Neural progenitor cell (in vitro differentiated cells): ENCODE measurements around the gene SFXN5. TPM values are rescaled to one million over a fixed set of nuclear protein-coding genes. Genes with fewer than 3 reads are reported as not detected.

Source experiments
- DNase-seq: peaks from one replicate; pipeline ENCODE4 v3.0.0-alpha.2; 2016; ENCODE audit warnings: low spot score
- H2AFZ ChIP-seq: fragments of 200-600 bp; sonication (generic); replicated peaks from 2 replicates; pipeline ENCODE4 v1.6.1; 2016; ENCODE audit warnings: antibody characterized with exemption
- H3F3A ChIP-seq: fragments of 200-600 bp; sonication (generic); 2 replicates; pipeline ENCODE4 v1.6.1; 2016; ENCODE audit warnings: antibody characterized with exemption, low read depth
- H3K27ac ChIP-seq: fragments of 200-600 bp; sonication (generic); 2 replicates; pipeline ENCODE4 v1.5.1; 2016; ENCODE audit warnings: mild to moderate bottlenecking
- H3K27me3 ChIP-seq: fragments of 200-600 bp; sonication (generic); 2 replicates; pipeline ENCODE4 v1.6.1; 2016; ENCODE audit warnings: mild to moderate bottlenecking, moderate library complexity
- H3K36me3 ChIP-seq: fragments of 200-600 bp; sonication (generic); 2 replicates; pipeline ENCODE4 v1.5.1; 2016
- H3K4me1 ChIP-seq: fragments of 200-600 bp; sonication (generic); 2 replicates; pipeline ENCODE4 v1.6.1; 2016; ENCODE audit warnings: mixed run types
- H3K4me2 ChIP-seq: fragments of 200-600 bp; sonication (generic); 2 replicates; pipeline ENCODE4 v1.6.1; 2016
- H3K4me3 ChIP-seq: fragments of 200-600 bp; sonication (generic); 2 replicates; pipeline ENCODE4 v1.5.1; 2016
- H3K79me2 ChIP-seq: fragments of 200-600 bp; sonication (generic); 2 replicates; pipeline ENCODE4 v1.6.1; 2016; ENCODE audit warnings: low read depth
- H3K9ac ChIP-seq: fragments of 200-600 bp; sonication (generic); 2 replicates; pipeline ENCODE4 v1.6.1; 2016
- H3K9me3 ChIP-seq: fragments of 200-600 bp; sonication (generic); 2 replicates; pipeline ENCODE4 v1.5.1; 2016; ENCODE audit warnings: low read depth
- H4K20me1 ChIP-seq: fragments of 200-600 bp; sonication (generic); 2 replicates; pipeline ENCODE4 v1.6.1; 2016; ENCODE audit warnings: low read depth
- H3K27ac Mint-ChIP-seq: 3 replicates; pipeline ENCODE4 v1.8.0; 2021; ENCODE audit warnings: mixed read lengths
- H3K27me3 Mint-ChIP-seq: 2 replicates; pipeline ENCODE4 v1.8.0; 2022; ENCODE audit warnings: low read depth, mild to moderate bottlenecking, inconsistent platforms, moderate library complexity, mixed read lengths; ENCODE audit not compliant: insufficient read depth
- H3K36me3 Mint-ChIP-seq: 3 replicates; pipeline ENCODE4 v1.8.0; 2021; ENCODE audit warnings: mixed read lengths
- H3K4me1 Mint-ChIP-seq: 3 replicates; pipeline ENCODE4 v1.8.0; 2021; ENCODE audit warnings: mixed read lengths
- H3K4me3 Mint-ChIP-seq: 3 replicates; pipeline ENCODE4 v1.8.0; 2021; ENCODE audit warnings: mild to moderate bottlenecking, moderate library complexity, mixed read lengths
- H3K9me3 Mint-ChIP-seq: 3 replicates; pipeline ENCODE4 v1.8.0; 2020; ENCODE audit warnings: mixed read lengths
- CTCF ChIP-seq: fragments of 200-600 bp; sonication (generic); IDR thresholded peaks from 2 replicates; pipeline ENCODE4 v1.5.1; 2017; ENCODE audit warnings: antibody characterized with exemption, mild to moderate bottlenecking
- EZH2 ChIP-seq: fragments of 200-600 bp; sonication (generic); IDR thresholded peaks from 2 replicates; pipeline ENCODE4 v1.6.1; 2017; ENCODE audit warnings: antibody characterized with exemption, mild to moderate bottlenecking, moderate library complexity
- EZH2phosphoT487 ChIP-seq: fragments of 200-600 bp; sonication (generic); IDR thresholded peaks from 2 replicates; pipeline ENCODE4 v1.6.1; 2017; ENCODE audit warnings: antibody characterized with exemption
- total RNA-seq: library from RNA; depleted of rRNA; stranded (reverse); fragments of >200 nt; gene quantifications from 2 replicates; pipeline ENCODE4 v1.2.3, GENCODE V29; 2015; ENCODE audit warnings: low replicate concordance

The SFXN5 gene
- total RNA-seq, 1 donor from 2014 or later: 3.4 TPM

- H3F3A ChIP-seq: peaks cover 37% of the 10 kb centered on the region
- no peak for DNase-seq
- H3K27ac ChIP-seq: no peak overlapping the region
- H3K36me3 ChIP-seq: no peaks in the 10 kb centered on the region
- Mint-ChIP-seq H3K27ac (no peak overlapping the region), H3K4me1 (peaks cover 20% of the 10 kb centered on the region), H3K4me3 (peak overlapping the region; percentile 93), H3K36me3 (peaks cover 3% of the 10 kb centered on the region), H3K9me3 (no peaks in the 10 kb centered on the region), H3K27me3 (peaks cover 8% of the 10 kb centered on the region)
- peaks cover 20% of the 10 kb centered on the region for H3K4me1 ChIP-seq
- TF ChIP-seq EZH2: no peak
- TF ChIP-seq CTCF: no peak
- no peak for TF ChIP-seq EZH2phosphoT487
- H3K27me3 ChIP-seq: peaks cover 40% of the 10 kb centered on the region
- no peaks in the 10 kb centered on the region for H3K79me2 ChIP-seq
- H3K4me2 ChIP-seq: peak overlapping the region; percentile 87
- peaks cover 29% of the 10 kb centered on the region for H4K20me1 ChIP-seq
- H3K4me3 ChIP-seq: no peak overlapping the region
- H2AFZ ChIP-seq: no peak overlapping the region
- H3K9ac ChIP-seq: no peak overlapping the region
- no peaks in the 10 kb centered on the region for H3K9me3 ChIP-seq
Measured at GRCh38 chr2:73110168-73111072, 38.9 kb upstream of the SFXN5 start.

- peaks cover 31% of the 10 kb centered on the region for H4K20me1 ChIP-seq
- TF ChIP-seq EZH2 (no peak), EZH2phosphoT487 (no peak), CTCF (no peak)
- H3K27ac Mint-ChIP-seq: no peak overlapping the region
- no peaks in the 10 kb centered on the region for H3K79me2 ChIP-seq
- H3K9me3 ChIP-seq: no peaks in the 10 kb centered on the region
- H3K36me3 Mint-ChIP-seq: peaks cover 3% of the 10 kb centered on the region
- H3K27ac ChIP-seq: no peak overlapping the region
- DNase-seq: no peak
- no peak overlapping the region for H3K4me3 Mint-ChIP-seq
- H3K4me1 ChIP-seq: peaks cover 20% of the 10 kb centered on the region
- H2AFZ ChIP-seq: no peak overlapping the region
- peaks cover 37% of the 10 kb centered on the region for H3F3A ChIP-seq
- H3K4me1 Mint-ChIP-seq: peaks cover 22% of the 10 kb centered on the region
- H3K27me3 ChIP-seq: peaks cover 40% of the 10 kb centered on the region
- no peak overlapping the region for H3K4me3 ChIP-seq
- H3K4me2 ChIP-seq: no peak overlapping the region
- no peak overlapping the region for H3K9ac ChIP-seq
- no peaks in the 10 kb centered on the region for H3K36me3 ChIP-seq
- H3K27me3 Mint-ChIP-seq: peaks cover 8% of the 10 kb centered on the region
- no peaks in the 10 kb centered on the region for H3K9me3 Mint-ChIP-seq
Measured at GRCh38 chr2:73109431-73110167, 38.1 kb upstream of the SFXN5 start.

DNA sequence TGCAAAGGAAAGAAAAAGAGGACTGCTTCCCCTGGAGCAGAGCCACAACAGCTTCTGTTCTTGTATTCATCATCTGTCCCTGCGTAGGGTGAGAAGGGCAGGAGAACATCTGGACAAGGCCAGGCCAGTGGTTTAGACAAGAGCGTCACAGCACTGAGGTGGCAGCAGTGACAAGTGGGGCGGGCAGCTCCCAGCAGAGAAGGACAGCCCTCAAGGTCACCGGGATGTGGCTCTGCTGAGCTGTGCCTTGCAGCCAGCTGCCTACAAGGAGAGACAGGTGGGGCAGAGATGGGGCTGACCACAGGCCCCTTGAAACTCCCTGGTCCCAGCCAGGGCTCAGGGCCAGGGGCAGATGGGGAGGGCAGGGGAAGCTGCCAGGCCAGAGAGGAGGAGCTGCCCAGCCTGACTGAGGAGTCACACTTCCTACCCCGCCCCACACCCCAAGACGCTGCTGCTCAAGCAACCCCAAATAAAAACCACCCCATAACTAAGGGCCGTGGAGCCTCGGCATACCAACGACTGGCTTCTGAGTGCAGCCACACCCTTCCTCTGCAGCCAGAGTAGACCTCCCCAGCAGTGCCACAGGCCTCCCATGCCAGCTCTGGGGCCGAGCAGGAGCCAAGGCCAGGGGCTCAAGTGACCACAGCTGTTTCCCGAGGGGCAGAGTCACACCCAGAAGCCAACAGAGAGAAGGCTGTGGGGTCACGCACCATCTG is 35.9 kb upstream of the SFXN5 start:
- no peak overlapping the region for H3K4me3 Mint-ChIP-seq
- no peak overlapping the region for H3K27ac Mint-ChIP-seq
- Histone ChIP-seq H3K4me3 (no peak overlapping the region), H3K9me3 (no peaks in the 10 kb centered on the region), H3K4me2 (no peak overlapping the region), H3F3A (peaks cover 23% of the 10 kb centered on the region), H3K79me2 (no peaks in the 10 kb centered on the region), H3K27me3 (peaks cover 20% of the 10 kb centered on the region), H3K36me3 (no peaks in the 10 kb centered on the region), H2AFZ (no peak overlapping the region), H3K4me1 (peaks cover 20% of the 10 kb centered on the region), H3K27ac (no peak overlapping the region), H4K20me1 (peaks cover 42% of the 10 kb centered on the region), H3K9ac (no peak overlapping the region)
- no peak for DNase-seq
- TF ChIP-seq EZH2: no peak
- no peak for TF ChIP-seq CTCF
- TF ChIP-seq EZH2phosphoT487: no peak
- peaks cover 3% of the 10 kb centered on the region for H3K36me3 Mint-ChIP-seq
- no peaks in the 10 kb centered on the region for H3K9me3 Mint-ChIP-seq
- peaks cover 13% of the 10 kb centered on the region for H3K27me3 Mint-ChIP-seq
- H3K4me1 Mint-ChIP-seq: peaks cover 22% of the 10 kb centered on the region
